ENCODE results near the gene KCTD10.

GRCh38 chr12:109440851-109441490 is 36.1 kb downstream of the KCTD10 start:
- TF ChIP-seq, protein P1, sequence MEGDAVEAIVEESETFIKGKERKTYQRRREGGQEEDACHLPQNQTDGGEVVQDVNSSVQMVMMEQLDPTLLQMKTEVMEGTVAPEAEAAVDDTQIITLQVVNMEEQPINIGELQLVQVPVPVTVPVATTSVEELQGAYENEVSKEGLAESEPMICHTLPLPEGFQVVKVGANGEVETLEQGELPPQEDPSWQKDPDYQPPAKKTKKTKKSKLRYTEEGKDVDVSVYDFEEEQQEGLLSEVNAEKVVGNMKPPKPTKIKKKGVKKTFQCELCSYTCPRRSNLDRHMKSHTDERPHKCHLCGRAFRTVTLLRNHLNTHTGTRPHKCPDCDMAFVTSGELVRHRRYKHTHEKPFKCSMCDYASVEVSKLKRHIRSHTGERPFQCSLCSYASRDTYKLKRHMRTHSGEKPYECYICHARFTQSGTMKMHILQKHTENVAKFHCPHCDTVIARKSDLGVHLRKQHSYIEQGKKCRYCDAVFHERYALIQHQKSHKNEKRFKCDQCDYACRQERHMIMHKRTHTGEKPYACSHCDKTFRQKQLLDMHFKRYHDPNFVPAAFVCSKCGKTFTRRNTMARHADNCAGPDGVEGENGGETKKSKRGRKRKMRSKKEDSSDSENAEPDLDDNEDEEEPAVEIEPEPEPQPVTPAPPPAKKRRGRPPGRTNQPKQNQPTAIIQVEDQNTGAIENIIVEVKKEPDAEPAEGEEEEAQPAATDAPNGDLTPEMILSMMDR (IDR thresholded peaks at IDR 0.05) = no peak
- TF ChIP-seq POLR2AphosphoS5 (IDR thresholded peaks at IDR 0.05; ENCODE audit: low read depth, low read length) (no peak), SIN3A (IDR thresholded peaks at IDR 0.05; ENCODE audit: borderline replicate concordance, insufficient read depth, low read depth, low read length) (no peak), TCF7L2 (IDR thresholded peaks at IDR 0.05; ENCODE audit: low read depth, low read length) (no peak), REST (IDR thresholded peaks at IDR 0.05; ENCODE audit: insufficient read depth in 1 of 2, low read depth in 2 of 2, low read length in 1 of 2) (no peak)

All from Panc1 (cell line).